ENCODE measurements around the gene FYCO1.
"Not testable (repeated sequence)": the region's sequence is repeated elsewhere in the genome, so short reads cannot be mapped to it uniquely, and the experiment has no call there.

Gene FYCO1

DNA sequence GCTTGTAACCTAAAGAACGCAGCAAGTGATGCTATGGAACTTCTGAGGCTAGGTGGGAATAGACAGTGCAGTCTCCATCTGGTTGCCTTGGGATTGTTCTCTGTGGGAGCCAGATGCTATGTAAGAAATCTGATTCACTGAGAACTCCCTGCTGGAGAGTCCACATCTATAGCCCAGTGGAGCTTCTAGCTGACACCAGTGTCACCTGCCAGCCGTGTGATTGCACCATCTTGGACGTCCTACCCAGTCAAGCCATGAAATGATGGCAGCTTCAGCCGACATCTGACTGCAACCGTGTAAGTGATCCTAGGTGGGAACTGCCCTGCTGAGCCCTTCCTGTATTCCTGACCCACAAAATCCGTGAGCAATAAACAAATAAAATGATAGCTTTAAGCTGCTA lies 12.4 kb upstream of the FYCO1 start:
- DNase-seq = no peak

DNA sequence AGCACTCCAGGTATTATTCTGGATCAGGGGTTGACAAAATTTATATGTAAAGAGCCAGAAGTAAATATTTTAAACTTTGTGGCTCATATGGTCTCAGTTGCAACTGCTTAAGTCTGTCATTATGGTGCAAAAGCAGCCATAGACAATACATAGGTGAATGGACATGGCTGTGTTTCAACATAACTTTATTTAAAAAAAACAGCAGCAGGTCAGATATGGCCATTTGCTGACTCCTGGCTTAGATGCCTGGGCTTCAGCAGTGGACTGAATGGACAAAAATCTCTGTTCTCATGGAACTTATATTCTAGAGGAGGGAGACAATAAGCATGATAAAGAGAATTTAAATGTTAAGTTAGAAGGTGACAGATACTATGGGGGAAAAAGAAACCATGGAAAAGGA lies 11.7 kb upstream of the FYCO1 start:
- no peak for DNase-seq

DNA sequence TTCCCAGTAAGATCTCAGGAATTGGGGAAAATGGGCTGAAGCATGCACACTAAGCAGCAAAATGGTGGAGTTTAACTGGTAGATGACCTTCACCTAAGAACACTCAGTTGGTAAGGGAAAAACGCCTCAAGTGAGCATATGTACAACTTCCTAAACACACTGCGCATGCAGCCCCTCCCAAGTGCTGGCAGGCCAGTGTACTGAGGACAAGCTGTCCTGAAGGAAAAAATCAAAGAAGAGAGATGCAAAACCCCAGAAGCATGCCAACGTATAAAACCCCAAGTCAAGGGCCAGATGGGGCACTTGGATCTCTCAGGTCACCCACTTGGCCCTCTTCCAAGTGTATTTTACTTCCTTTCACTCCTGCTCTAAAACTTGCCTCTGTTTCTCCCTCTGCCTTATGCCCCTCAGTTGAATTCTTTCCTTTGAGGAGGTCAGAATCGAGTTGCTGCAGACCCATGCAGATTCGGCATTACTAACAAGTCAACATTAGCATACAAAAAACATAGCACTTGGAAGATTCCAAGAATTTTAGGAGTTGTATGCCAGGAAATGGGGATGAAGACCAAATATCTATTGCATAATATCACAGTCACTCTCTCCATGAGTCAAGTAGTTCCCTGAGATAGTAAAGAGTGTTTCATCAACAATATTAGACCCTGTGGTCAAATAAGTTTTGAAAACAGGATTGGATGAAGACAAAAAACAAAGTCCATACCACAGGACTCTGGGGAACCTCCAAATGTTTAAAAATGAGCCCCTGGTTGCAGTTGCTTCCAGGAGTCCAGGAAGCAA lies 10.8 kb upstream of the FYCO1 start:
- no peak for DNase-seq

DNA sequence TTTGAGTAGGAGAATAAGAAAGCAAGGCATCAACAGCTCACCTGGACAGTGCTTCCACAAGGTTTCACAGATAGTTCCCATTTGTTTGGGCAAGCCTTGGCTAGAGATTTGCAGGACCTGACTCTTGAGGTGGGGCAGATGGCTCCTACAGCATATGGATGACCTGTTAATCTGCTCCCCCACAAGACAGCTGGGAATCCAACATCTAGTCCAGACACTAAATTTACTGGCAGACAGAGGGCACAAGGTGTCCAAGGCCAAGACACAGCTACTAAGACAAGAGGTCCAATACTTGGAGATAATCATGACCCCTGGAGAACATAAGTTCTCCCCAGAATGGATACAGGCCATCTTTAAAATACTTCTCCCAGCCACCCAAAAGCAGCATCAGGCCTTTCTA lies 8.1 kb upstream of the FYCO1 start:
- not testable (repeated sequence) for DNase-seq

DNA sequence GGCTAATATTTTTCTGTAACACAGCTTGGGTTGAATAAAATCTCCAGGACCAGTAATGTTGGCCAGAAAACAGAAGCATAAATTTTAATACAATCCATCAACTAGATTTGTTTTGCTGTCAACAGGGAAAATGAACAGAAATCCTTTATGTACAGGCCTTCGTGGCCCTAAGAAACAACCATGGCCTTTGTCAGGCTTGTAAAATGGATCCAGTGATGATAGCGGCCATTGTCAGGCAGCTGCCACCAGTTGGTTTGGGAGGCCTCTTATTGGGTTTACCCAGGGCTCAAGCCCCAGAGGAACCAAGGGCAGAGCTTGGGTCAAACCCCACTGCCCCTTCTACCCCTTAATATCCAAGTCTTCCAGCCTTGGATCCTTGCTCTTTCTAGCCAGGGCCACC lies 5.6 kb upstream of the FYCO1 start:
- DNase-seq = no peak

DNA sequence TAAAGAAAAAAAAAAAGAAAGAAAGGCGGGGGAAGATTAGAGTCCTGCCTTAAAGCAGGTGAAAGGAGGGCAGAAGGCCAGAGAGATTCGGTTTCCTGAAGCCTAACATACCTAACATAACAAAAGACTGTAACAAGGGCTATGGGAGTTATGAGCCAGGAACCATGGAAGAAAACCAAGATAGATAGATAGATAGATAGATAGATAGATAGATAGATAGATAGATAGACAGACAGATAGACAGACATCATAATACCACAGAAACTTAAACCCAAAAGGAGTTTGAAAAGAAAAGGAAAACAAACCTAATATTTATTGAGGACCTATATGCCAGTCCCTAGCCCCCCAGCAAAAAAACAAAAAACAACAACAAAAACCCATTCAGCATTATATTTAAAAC lies 2.3 kb upstream of the FYCO1 start:
- DNase-seq = no peak

DNA sequence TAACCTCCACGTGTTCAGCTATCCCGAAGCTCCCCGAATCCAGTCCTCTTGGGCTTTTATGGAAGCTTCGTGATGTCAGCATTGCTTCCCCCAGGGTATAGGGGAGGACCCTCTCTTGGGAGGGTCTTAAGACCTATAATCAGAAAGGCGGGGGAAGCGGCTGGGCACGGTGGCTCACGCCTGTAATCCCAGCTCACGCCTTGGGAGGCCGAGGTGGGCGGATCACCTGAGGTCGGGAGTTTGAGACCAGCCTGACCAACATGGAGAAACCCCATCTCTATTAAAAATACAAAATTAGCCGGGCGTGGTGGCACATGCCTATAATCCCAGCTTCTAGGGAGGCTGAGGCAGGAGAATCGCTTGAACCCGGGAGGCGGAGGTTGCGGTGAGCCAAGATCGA lies 1.9 kb upstream of the FYCO1 start:
- DNase-seq = not testable (repeated sequence)

DNA sequence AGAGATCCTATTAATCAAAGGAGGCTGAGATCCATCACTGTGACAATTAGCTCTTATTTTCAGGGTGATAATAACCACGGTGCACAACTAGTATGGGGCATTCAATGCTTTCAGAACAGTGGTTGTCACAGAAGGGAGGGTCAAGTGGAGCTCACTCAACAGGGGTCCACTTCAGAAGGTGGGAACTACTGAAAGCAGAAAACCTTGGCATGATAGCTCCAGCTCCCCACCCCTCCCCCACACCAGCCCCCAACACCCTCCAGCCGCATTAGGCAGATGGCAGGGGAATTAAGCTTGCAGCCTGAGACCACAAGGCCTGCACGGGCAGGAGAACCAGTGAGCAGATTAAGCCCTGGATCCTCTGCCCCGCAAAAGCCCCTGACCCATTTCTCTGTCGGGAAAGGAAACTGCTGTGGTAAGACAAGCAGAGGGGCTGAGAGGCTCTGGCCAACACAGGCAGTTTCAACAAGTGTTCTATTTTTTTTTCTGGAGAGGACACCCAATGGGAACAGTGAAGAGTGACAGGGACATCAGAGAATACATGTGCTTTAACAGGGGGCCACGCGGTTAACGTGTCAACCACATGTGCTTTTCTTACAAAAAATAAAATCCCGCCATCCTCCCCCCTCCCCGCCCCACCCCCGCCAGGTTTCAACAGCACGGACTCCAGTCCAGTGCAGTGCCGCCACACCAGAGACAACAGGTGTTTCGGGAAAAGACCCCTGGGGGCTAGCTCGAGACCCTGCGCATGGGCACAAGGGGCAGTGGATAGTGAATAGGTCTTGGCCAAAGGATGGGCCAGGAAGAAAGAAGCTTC lies 997 bp downstream of the FYCO1 start:
- peak; percentile 65 for DNase-seq

DNA sequence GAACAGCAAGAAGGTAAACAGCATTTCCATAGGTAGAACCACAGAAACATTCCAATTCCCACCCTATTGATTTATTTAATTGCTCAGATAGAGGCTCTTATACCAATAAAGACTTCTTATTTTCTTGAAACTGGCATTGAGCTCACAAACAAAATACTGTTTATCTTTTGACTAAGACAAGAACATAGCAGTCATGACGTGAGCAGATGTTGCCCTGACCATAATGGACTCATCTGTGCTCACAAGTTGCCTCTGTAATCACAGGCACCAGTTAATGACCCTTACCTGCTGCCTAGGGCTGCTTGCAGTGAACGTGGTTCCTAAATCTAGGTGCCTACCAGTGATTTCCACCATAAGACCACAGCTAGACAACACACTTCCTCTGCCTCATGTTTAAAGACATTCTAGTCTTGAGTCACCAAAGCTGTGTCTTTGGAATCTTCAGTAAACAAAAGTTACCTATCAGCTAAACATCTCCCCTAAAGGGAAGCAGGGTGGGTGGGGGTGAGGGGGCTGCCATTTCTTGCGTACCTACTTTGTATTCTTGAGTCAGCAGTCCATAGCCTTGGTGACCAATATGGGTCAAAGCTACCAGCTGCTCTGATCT lies 2.1 kb downstream of the FYCO1 start:
- DNase-seq = peak; percentile 26

DNA sequence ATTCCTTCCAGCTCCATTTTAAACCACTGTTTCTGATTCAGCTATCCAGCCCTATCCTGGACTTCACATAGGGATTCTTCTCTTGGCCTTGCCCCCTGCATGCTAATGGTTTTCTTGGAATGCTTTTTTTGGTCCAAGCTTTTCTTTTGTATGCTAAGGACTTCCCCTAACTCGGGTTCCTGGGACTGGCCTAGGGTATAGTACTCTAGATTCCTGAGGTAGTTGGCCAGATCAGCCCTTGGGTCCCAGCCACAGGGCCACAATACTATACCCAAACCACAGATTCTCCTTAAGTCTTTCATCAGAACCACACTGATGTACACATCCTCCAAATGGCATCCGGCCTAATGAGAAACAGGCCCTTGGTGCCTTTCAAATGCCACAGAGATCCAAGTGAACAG lies 2.8 kb downstream of the FYCO1 start:
- no peak for DNase-seq

DNA sequence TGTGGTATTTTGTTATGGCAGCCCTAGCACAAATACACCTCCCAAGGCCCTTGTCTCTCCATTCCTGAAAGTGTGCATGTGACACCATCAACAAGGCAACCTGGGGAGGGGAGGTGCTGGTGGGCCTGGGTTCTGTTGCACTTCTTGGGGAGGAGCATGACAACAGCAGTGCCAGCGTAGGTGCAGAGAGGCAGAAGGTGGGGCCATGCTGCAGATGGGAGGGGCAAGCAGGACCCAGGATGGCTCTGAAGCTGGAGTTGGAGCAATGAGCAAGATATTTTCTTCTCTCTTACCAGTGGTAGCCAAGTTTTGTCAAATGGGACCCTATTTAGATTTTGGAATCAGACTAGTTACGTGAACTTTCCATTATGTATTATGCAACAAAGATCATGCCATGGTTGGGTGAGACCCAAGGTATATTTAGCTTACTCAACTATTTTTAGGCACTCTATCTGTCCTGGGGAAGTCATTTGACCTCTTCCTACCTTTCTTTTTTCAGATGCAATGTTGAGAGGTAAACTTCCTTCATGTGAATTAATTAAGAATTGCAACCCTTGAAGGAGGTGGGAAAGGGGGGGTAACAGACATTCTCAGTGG lies 3.4 kb downstream of the FYCO1 start:
- DNase-seq = no peak

DNA sequence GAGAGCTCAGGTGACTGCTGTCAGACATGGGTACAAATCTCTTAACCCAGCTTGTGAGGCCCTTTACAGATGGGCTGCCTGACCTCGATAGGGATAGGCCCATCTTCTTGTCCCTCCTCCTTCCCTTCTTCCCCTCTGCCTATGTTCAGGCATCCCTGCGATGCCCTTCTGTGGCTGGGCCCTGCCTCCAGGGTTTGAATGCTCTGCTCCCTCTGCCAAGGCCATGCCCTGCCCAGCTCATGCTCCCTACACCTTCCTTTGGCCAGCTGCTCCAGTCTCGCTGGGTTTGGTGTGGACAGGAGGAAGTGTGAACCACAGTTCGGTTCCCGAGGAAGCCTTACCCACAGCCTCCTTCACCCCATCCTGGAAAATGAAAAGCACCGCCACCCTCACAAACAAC lies 4.3 kb downstream of the FYCO1 start:
- DNase-seq = no peak

DNA sequence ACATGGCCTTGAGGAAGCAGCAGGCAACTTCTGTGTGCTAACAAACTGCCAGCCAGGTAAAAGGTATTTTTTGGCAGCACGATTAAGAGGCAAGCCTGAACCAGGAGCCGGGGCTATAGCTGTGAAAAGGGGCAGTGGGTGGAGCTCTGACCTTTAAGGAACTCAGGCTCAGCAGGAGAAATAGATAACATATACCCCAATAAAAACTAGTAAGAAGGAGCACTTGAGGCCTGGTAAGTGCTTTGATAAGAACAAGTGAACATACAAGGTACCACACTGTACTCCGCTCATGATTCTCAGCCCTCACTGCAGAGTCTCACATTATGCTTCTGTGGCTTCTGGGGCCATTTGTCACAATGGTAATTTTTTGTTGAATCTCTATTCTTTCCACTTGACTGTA lies 5.4 kb downstream of the FYCO1 start:
- no peak for DNase-seq

DNA sequence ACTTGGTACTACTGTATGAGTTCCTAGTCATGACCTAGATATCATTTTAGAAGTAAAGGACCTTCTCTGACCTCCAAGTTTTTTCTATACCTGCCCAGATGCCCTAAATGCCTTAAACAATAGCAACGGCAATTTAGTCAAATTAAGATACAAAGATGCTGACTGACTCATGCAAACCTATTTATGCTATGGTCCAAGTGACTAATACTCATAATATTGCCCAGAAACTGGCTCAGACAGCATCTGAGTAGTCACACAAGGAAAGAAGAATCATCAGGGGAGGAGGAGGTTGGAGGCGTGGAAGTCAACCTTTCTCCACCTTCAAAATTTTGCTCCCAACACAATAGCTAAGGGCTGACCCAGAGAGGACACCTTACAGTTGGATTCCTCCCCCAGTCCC lies 6.8 kb downstream of the FYCO1 start:
- DNase-seq = no peak

DNA sequence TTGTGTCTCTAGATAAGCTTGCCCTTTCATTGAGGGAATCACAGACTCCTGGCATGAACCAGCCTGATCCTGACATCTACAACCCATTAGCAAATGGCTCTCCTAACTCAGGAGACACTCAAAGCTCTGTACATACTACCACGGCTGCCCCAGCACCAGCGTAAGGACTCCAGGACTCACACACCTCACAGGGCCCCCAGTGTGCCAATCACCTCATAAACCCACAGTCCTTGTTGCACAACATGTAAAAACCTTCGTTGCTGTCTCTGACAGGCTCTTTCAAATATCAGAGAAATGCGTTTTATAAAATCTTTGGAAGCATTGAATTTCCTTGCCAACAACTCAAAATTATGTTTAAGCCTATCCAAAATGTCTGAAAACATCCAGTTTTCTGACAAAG lies 7.3 kb downstream of the FYCO1 start:
- peak; percentile 52 for DNase-seq

DNA sequence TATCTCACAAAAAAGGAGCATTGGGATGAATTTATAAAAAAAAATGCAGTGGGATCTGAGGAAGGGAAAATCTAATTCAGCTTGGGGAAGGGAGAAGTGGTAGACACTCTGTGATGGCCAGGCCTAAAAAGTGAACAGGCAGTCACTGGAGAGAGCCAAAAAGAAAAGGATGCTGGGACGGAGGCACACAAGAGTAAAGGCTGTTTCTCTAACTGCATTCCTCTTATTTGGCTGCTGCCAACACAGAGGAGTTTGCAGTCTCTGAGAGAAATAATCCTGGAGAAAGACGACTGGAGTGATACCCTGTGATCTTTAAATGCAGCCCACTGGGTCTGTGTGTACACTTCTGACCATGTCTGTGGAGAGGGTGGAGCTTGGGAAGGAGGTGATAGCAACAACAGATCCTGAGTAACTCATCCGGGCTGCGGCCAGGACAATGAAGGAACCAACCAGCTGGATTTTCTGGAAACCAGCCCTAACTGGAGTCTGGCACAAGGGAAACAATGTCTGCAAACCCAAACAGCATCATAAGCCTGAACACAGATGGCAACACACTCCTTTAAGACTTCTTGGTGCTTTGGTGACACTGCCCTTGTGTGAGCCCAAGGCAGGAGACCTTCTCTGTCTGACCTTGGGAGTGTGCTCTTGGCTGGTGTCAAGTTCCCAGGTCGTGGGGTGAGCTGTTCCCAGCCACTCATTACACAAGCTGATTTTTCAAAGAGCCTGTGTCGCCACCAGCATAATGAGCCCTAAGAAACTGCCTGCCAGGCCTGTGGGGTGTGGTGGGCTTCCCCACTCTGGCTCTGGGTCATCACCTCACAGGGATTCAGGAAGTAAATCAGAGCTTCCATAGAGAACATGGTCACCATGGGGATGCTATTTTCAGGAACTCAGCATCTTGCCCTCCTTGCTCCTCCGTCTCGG lies 8.0 kb downstream of the FYCO1 start:
- no peak for DNase-seq

DNA sequence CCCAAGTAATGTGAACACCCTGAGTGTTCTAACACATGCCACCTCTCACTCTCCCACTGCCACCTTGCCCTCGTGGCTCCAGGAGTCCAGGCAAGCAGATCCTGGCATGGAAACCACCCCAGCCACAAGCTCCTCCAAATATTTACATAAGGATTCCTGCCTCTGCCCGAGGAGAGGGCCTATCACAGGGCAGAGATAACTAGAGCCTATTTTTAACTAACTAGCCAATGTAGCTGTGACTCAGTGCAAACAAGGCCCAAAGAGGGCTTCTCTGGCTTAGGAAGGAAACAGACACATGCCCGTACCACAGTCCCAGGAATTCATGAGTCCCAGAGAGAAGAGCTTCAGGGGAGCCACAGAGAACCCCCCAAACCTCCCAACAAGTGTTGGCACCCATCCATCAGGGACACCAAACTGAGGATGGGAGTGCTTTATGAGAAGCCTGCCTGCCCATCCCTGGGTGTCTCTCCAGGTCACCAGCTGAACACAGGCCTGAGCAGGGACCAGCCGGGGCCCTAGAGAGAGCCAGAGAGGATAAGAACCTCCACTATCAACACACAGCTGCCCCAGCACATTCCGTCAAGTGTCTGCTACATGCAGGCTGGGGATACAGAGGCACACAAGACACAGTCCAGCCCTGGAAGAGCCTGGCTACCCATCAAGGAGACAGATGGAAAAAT lies 9.2 kb downstream of the FYCO1 start:
- DNase-seq = no peak

DNA sequence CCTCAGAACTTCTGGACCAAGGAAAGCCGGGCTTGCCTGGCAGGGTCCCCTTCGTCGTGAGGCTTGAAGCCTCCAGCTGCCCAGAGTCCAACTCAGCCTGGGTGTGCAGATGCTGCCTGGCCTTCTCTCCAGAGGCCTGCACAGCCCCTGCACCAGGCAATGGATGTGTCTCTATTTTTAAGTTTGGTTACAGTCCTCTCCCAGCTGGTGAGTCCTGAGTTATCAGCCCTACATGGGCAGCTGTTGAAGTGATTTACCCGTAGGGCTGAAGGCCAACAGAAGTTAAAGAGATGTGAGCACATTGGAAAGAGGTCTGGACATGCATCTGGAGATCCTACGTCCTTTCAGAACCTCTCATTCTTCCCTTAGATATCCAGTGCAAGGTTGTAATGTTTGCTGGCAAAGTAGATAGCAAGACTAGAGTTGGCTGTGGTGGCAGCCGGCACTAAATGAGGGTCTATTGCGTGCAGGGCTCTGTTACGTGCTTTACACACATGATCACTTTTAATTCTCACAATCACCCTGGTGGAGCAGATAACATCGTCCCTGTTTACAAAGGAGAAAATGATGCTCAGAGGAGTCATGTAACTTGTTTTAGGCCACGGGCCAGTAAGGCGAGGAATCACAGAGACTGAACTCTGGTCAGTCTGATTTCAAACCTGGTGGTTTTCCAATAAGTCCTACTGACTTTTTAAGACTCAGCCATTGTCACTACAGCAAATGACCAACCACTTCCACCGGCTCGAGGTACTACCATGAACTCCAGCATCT lies 9.9 kb downstream of the FYCO1 start:
- no peak for DNase-seq

DNA sequence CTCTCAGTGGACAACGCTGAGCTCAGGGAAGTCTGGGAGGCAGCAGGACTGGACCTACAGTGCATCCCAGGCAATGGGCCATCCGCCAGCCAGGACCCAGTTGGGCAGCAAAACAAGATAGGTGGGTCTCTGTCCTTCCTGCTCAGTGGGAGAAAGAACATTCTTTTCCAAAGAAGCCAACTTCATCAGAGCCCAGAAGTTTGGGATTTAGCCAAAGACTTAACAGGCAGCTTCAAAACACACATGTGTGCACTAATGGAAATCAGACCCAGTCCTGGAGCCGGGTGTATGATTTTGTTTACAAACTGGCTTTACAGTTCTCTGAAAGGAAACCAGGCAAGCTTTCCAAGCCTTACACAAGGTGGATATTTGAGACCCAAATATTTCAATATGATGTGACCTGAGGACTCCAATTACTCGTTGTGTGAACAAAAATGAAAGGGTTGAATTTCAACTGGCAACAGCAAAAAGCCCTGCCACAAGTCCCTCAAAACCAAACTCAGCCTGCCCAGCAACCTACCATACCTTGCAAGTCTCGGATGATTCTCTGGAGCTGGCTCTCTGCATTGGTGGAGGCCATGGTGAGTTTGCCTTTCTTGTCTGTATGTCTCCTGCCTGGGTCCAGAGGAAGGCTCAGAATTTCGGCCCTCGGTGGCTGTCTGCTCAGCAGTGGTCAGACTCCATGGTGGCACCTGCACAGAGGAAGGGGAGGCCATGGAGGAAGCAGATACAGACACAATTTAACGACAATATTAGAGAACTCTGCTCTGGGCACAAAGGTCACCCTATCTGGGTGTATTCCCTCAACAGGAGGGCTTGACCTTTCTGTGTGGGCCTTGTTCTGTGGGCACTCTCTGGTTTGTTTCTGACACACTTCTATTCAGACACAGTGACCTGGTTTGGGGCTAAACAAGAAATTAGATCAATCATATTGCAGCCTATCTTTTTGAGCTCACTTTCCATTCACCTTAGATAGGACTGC lies 11.0 kb downstream of the FYCO1 start:
- DNase-seq = no peak

DNA sequence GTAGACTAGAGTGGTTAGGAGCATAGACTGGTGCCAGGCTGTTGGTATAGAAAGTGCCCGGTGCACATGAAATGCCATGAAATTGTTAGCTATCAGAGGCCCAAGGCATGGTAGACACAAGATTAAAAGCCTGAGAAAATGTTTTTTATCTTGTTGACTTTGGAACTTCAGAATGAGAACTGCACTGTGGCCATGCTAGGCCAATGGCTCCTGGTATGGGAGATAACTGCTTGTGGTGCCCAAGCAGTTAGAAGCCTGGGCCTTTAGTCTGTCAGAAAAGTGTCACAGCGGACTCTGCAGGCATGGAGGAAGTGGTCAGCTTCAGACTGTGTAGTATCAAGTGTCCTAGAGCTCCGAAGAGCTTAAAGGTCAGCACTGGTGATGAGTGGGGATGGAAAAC lies 11.9 kb downstream of the FYCO1 start:
- no peak for DNase-seq
